Astrocyte of the spinal cord (primary cell): ENCODE data around the gene CDYL.

ENCODE experiments used
- DNase-seq: peaks from one replicate; pipeline ENCODE4 v3.0.0; 2011; ENCODE audit warnings: low read depth, low spot score
- H3K4me3 ChIP-seq: 2 replicates; pipeline ENCODE4 v1.5.1; 2011; ENCODE audit warnings: low read depth, mild to moderate bottlenecking, low read length, moderate library complexity
- CTCF ChIP-seq: IDR thresholded peaks from 2 replicates; pipeline ENCODE4 v1.5.1; 2012; ENCODE audit warnings: low read depth, mild to moderate bottlenecking, low read length, inconsistent platforms
- in situ Hi-C: cut with HindIII; loops from 2 replicates; pipeline ENCODE4 v1.10.0; 2017; ENCODE audit warnings: low sequenced_read_pairs

CDYL gene

DNA sequence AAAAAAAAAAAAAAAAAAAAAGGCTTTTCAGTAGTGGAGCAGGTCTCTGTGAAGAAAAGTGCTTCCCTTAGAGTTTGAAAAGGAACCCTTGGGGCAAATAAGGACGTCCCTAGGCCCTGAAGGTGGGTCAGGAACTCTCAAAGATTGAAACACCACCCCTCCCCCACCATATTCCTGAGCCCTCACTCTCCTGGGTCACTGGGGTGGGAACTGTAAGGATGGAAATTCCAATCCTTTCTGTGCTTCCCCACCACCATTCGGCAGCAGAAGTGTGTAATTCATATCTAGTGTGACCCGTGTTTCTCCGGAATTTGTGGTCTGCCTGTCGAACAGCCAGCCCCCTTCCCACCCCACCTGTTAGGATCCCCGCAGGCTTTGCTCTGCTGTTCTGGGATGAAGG is 12.3 kb downstream of the CDYL start:
- no peak for TF ChIP-seq CTCF
- no peak overlapping the region for H3K4me3 ChIP-seq
- no peak for DNase-seq
- in situ Hi-C loops = no loop called here

- in situ Hi-C loops = no loop called here
- DNase-seq = no peak
- TF ChIP-seq CTCF = no peak
- H3K4me3 ChIP-seq = no peak overlapping the region
Measured at GRCh38 chr6:4788953-4789584, 12.9 kb downstream of the CDYL start.

GRCh38 chr6:4790158-4790899 is 14.1 kb downstream of the CDYL start:
- in situ Hi-C loops = no loop called here
- no peak for DNase-seq
- TF ChIP-seq CTCF = no peak
- no peak overlapping the region for H3K4me3 ChIP-seq

DNA sequence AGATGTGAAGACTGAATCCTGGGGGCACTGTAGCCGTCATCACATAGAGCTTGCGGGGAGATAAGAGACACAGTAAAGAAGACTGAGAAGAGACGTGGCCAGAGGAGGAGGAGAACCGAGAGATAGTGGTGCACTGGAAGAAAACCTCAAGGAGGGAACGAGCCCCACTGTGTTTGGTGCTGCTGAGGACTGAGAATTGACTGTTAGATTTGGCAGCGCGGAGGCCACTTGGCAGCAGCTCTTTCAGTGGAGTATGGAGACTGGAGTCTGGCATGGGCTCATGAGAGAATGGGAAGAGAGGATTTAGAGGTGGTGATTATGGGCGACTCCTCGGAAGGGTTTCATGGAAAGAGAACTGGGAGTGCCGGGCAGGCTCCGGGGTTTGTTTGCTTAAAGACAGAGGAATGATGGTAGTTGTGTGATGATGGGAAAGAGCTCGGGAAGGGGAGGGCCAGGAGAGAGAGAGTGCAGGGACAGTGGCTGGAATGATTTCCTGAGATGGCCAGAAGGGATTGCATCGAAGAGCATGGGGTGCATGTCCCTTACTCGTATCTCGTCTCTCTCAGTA is 18.0 kb downstream of the CDYL start:
- in situ Hi-C loops = no loop called here
- H3K4me3 ChIP-seq = no peak overlapping the region
- TF ChIP-seq CTCF = no peak
- DNase-seq = no peak

- in situ Hi-C loops = no loop called here
- H3K4me3 ChIP-seq = no peak overlapping the region
- no peak for DNase-seq
- TF ChIP-seq CTCF = no peak
Measured at GRCh38 chr6:4797587-4797986, 21.4 kb downstream of the CDYL start.

DNA sequence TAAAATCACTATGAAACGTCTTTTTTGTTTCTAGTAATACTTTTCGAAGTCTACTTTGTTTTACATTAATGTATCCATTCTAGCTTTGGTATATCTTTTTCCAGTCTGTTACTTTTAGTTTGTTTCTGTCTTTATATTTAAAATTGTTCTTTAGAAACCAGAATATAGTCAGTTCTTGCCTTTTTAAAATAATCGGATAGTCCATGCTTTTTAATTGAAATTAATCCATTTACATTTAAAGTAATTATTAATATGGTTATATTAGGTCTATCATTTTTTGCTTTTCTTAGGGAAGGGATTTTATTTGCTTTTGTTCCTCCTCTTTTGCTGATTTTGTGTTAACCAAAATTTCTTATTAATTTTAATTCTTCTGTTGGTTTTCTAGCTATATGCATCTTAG is 23.7 kb downstream of the CDYL start:
- no peak for TF ChIP-seq CTCF
- DNase-seq = no peak
- in situ Hi-C loops = no loop called here
- no peak overlapping the region for H3K4me3 ChIP-seq
